ENCODE data around the gene CA10.

DNA sequence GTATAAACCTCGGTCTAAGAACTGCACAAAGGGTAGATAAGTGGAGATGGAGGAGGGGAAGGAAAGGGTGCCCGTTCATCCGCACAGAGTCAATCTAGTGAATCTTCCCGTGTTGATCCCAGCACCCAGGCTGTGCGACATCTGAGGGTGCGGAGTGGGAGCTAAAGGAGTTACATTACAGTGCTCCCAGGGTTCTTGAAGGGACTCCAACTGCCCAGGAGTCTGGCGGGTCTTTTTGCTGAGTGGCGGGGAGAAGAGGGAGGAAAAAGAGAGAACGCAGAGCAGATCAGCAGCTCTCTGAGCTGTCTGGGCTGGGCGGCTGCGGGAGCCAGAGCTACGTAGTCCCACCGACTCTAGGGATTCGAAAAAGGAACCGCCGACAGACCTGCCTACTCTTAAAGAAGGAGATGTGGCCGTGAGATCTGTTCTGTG, 1.6 kb upstream of the CA10 start:
- TF ChIP-seq TAF1 (IDR thresholded peaks at IDR 0.05; ENCODE audit: borderline replicate concordance, insufficient read depth, low read length) (no peak), POLR2AphosphoS5 (IDR thresholded peaks at IDR 0.05; ENCODE audit: low read depth, low read length) (no peak), SIN3A (IDR thresholded peaks at IDR 0.05; ENCODE audit: borderline replicate concordance, insufficient read depth, low read length) (no peak), FOXP2 (optimal IDR thresholded peaks at IDR 0.05; ENCODE audit: borderline replicate concordance, extremely low read depth, extremely low read length, insufficient read depth) (no peak)
- TF ChIP-seq, protein P1, sequence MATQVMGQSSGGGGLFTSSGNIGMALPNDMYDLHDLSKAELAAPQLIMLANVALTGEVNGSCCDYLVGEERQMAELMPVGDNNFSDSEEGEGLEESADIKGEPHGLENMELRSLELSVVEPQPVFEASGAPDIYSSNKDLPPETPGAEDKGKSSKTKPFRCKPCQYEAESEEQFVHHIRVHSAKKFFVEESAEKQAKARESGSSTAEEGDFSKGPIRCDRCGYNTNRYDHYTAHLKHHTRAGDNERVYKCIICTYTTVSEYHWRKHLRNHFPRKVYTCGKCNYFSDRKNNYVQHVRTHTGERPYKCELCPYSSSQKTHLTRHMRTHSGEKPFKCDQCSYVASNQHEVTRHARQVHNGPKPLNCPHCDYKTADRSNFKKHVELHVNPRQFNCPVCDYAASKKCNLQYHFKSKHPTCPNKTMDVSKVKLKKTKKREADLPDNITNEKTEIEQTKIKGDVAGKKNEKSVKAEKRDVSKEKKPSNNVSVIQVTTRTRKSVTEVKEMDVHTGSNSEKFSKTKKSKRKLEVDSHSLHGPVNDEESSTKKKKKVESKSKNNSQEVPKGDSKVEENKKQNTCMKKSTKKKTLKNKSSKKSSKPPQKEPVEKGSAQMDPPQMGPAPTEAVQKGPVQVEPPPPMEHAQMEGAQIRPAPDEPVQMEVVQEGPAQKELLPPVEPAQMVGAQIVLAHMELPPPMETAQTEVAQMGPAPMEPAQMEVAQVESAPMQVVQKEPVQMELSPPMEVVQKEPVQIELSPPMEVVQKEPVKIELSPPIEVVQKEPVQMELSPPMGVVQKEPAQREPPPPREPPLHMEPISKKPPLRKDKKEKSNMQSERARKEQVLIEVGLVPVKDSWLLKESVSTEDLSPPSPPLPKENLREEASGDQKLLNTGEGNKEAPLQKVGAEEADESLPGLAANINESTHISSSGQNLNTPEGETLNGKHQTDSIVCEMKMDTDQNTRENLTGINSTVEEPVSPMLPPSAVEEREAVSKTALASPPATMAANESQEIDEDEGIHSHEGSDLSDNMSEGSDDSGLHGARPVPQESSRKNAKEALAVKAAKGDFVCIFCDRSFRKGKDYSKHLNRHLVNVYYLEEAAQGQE (IDR thresholded peaks at IDR 0.05; ENCODE audit: insufficient read depth in 1 of 2, low read depth in 2 of 2, low read length in 2 of 2): no peak; a peak in 1 of 4 replicates

All from PFSK-1 (cell line).